Activated CD4-positive, CD25-positive, alpha-beta regulatory T cell treated with anti-CD3 and anti-CD28 coated beads, Interleukin-2, amount 50 U/mL, for 72 hours (primary cell): ENCODE results near the gene RUNX2.

ENCODE experiments used
- DNase-seq: peaks from one replicate; pipeline ENCODE4 v3.0.0; 2021

Gene RUNX2

GRCh38 chr6:45563041-45563440 is 234.9 kb downstream of the RUNX2 start:
- no peak for DNase-seq

- no peak for DNase-seq
Observed at GRCh38 chr6:45563844-45564243, 235.7 kb downstream of the RUNX2 start.

- DNase-seq = no peak
Observed at GRCh38 chr6:45566882-45567281, 238.8 kb downstream of the RUNX2 start.

GRCh38 chr6:45567879-45568278 is 239.7 kb downstream of the RUNX2 start:
- no peak for DNase-seq

- DNase-seq = no peak
Observed at GRCh38 chr6:45568626-45569025, 240.5 kb downstream of the RUNX2 start.

- DNase-seq = no peak
Observed at GRCh38 chr6:45569210-45569945, 241.2 kb downstream of the RUNX2 start.

- no peak for DNase-seq
Observed at GRCh38 chr6:45571159-45571558, 243.0 kb downstream of the RUNX2 start.

GRCh38 chr6:45572833-45573232 is 244.7 kb downstream of the RUNX2 start:
- DNase-seq = no peak

- DNase-seq = no peak
Observed at GRCh38 chr6:45574014-45574461, 245.9 kb downstream of the RUNX2 start.

GRCh38 chr6:45574885-45575284 is 246.8 kb downstream of the RUNX2 start:
- no peak for DNase-seq

- DNase-seq = no peak
Observed at GRCh38 chr6:45576648-45577624, 248.8 kb downstream of the RUNX2 start.

- no peak for DNase-seq
Observed at GRCh38 chr6:45577836-45578504, 249.8 kb downstream of the RUNX2 start.

- DNase-seq = no peak
Observed at GRCh38 chr6:45584127-45584526, 256.0 kb downstream of the RUNX2 start.

GRCh38 chr6:45586216-45587171 is 258.4 kb downstream of the RUNX2 start:
- no peak for DNase-seq

GRCh38 chr6:45587229-45588060 is 259.3 kb downstream of the RUNX2 start:
- DNase-seq = no peak

- DNase-seq = no peak
Observed at GRCh38 chr6:45589367-45589766, 261.2 kb downstream of the RUNX2 start.

GRCh38 chr6:45590226-45590625 is 262.1 kb downstream of the RUNX2 start:
- no peak for DNase-seq

GRCh38 chr6:45590696-45591184 is 262.6 kb downstream of the RUNX2 start:
- DNase-seq = no peak

GRCh38 chr6:45591306-45591705 is 263.2 kb downstream of the RUNX2 start:
- no peak for DNase-seq

GRCh38 chr6:45591890-45592289 is 263.8 kb downstream of the RUNX2 start:
- no peak for DNase-seq

GRCh38 chr6:45592991-45593390 is 264.9 kb downstream of the RUNX2 start:
- DNase-seq = no peak
